ENCODE measurements around the gene GMIP. TPM values are rescaled to one million over a fixed set of nuclear protein-coding genes. Genes with fewer than 3 reads are reported as not detected.

Gene GMIP
- polyA plus RNA-seq, 1 of the 3 experiments (the other 2 are of a cell fraction), result 6.3 TPM

- Histone ChIP-seq H3K4me2 (no peak overlapping the region), H2AFZ (ENCODE audit: low read depth) (no peak overlapping the region), H3K9ac (no peak overlapping the region), H3K4me1 (ENCODE audit: control insufficient read depth in 1 of 2, insufficient read depth in 2 of 2, low read depth in 1 of 2, low read length in 1 of 2) (peaks cover 0 to 5% of the 10 kb centered on the region in 2 experiments; a peak in 1 of 4 replicates), H3K9me2 (no peaks in the 10 kb centered on the region), H3K27ac (ENCODE audit: low read depth in 2 of 2, low read length in 1 of 2) (no peak overlapping the region), H3K79me2 (ENCODE audit: insufficient read depth) (no peaks in the 10 kb centered on the region), H3K9me3 (no peaks in the 10 kb centered on the region), H3K4me3 (ENCODE audit: low read depth in 2 of 2, low read length in 1 of 2) (no peak overlapping the region), H4K20me1 (ENCODE audit: insufficient read depth) (no peaks in the 10 kb centered on the region), H3K27me3 (ENCODE audit: insufficient read depth) (no peaks in the 10 kb centered on the region), H3K36me3 (replicated peaks in 1 of 2; ENCODE audit: control insufficient read depth in 1 of 2, insufficient read depth in 2 of 2, low read length in 1 of 2) (peaks cover 7 to 17% of the 10 kb centered on the region in 2 experiments), H3F3A (replicated peaks; ENCODE audit: insufficient read depth) (no peaks in the 10 kb centered on the region)
- ChIA-PET POLR2A (no interaction called here), CTCF (interaction anchor here (13.3 kb wide), 1 partner anchor 106 kb away, joined by 175 read pairs; the partner anchor contains the start of gene YJEFN3)
- 97% methylated on average over 41 of the region's 53 CpGs for WGBS (ENCODE audit: low lambda C conversion rate)
- TF ChIP-seq REST (IDR thresholded peaks at IDR 0.05; ENCODE audit: low read depth, low read length) (no peak), TAF1 (IDR thresholded peaks at IDR 0.05; ENCODE audit: borderline replicate concordance, low read depth, low read length) (no peak), PBX3 (IDR thresholded peaks at IDR 0.05) (no peak), NRF1 (IDR thresholded peaks at IDR 0.05; ENCODE audit: low read depth, low read length) (no peak), FOXJ3 (CRISPR knock-in tag; IDR thresholded peaks at IDR 0.05) (no peak), EP300 (IDR thresholded peaks at IDR 0.05; ENCODE audit: borderline replicate concordance in 1 of 2, low read depth in 1 of 2, low read length in 1 of 2) (no peak), USF2 (IDR thresholded peaks at IDR 0.05; ENCODE audit: borderline replicate concordance, low read depth, low read length) (no peak), GATA2 (CRISPR knock-in tag; IDR thresholded peaks at IDR 0.05) (no peak), RXRA (IDR thresholded peaks at IDR 0.05; ENCODE audit: borderline replicate concordance, low read depth) (no peak), ELF1 (IDR thresholded peaks at IDR 0.05) (no peak)
- no peak for DNase-seq
Measured at GRCh38 chr19:19637523-19638251, 5.8 kb downstream of the GMIP start.

- POLR2A ChIA-PET, result no interaction called here
- no peaks in the 10 kb centered on the region for H3K27me3 ChIP-seq (ENCODE audit: insufficient read depth)
- 94% methylated on average over 27 of the region's 27 CpGs for WGBS (ENCODE audit: low lambda C conversion rate)
- no peaks in the 10 kb centered on the region for H3K79me2 ChIP-seq (ENCODE audit: insufficient read depth)
- peaks cover 7 to 17% of the 10 kb centered on the region in 2 experiments for H3K36me3 ChIP-seq (replicated peaks in 1 of 2; ENCODE audit: control insufficient read depth in 1 of 2, insufficient read depth in 2 of 2, low read length in 1 of 2)
- no peak overlapping the region for H3K4me2 ChIP-seq
- no peak for DNase-seq
- H3K9me3 ChIP-seq, result no peaks in the 10 kb centered on the region
- H3K4me1 ChIP-seq (ENCODE audit: control insufficient read depth in 1 of 2, insufficient read depth in 2 of 2, low read depth in 1 of 2, low read length in 1 of 2), result peaks cover 0 to under 1% of the 10 kb centered on the region in 2 experiments; a peak in 1 of 4 replicates
- no peaks in the 10 kb centered on the region for H3F3A ChIP-seq (replicated peaks; ENCODE audit: insufficient read depth)
- no peaks in the 10 kb centered on the region for H3K9me2 ChIP-seq
- CTCF ChIA-PET, result interaction anchor here (13.3 kb wide), 1 partner anchor 106 kb away, joined by 175 read pairs; the partner anchor contains the start of gene YJEFN3
- H2AFZ ChIP-seq (ENCODE audit: low read depth), result no peak overlapping the region
- H3K9ac ChIP-seq, result no peak overlapping the region
- H4K20me1 ChIP-seq (ENCODE audit: insufficient read depth), result no peaks in the 10 kb centered on the region
- H3K4me3 ChIP-seq (ENCODE audit: low read depth in 2 of 2, low read length in 1 of 2), result no peak overlapping the region
- H3K27ac ChIP-seq (ENCODE audit: low read depth in 2 of 2, low read length in 1 of 2), result no peak overlapping the region
- TF ChIP-seq JUND (IDR thresholded peaks at IDR 0.05) (no peak), NFIC (IDR thresholded peaks at IDR 0.05; ENCODE audit: borderline replicate concordance) (no peak), USF2 (IDR thresholded peaks at IDR 0.05; ENCODE audit: borderline replicate concordance, low read depth, low read length) (no peak), FOXM1 (IDR thresholded peaks at IDR 0.05; ENCODE audit: low read depth) (no peak), SIN3A (IDR thresholded peaks at IDR 0.05; ENCODE audit: borderline replicate concordance, low read depth, low read length) (no peak), CHD2 (IDR thresholded peaks at IDR 0.05; ENCODE audit: low read length, partially characterized antibody) (no peak), RCOR1 (IDR thresholded peaks at IDR 0.05; ENCODE audit: low read length) (no peak), GATA2 (CRISPR knock-in tag; IDR thresholded peaks at IDR 0.05) (no peak), MAX (IDR thresholded peaks at IDR 0.05; ENCODE audit: low read depth) (no peak), IRF3 (IDR thresholded peaks at IDR 0.05; ENCODE audit: low read depth, low read length) (no peak), FOSL2 (IDR thresholded peaks at IDR 0.05; ENCODE audit: borderline replicate concordance, low read depth) (no peak)
Measured at GRCh38 chr19:19637186-19637522, 6.3 kb downstream of the GMIP start.

Data from SK-N-SH (cell line).